Motor neuron (in vitro differentiated cells): Measurements from ENCODE around the gene STXBP3. TPM values are rescaled to one million over a fixed set of nuclear protein-coding genes. Genes with fewer than 3 reads are reported as not detected.
"Not testable (repeated sequence)": the region's sequence is repeated elsewhere in the genome, so short reads cannot be mapped to it uniquely, and the experiment has no call there.

Experiments used
- ATAC-seq, 8 experiments: fragments of 200-7000 bp; cut with Tn5 transposase; replicated peaks in 6 of 8; 2 replicates each; pipeline ENCODE4 v1.8.0; 2021; ENCODE audit warnings: mild to moderate bottlenecking in 8 of 8, moderate library complexity in 8 of 8
- H3K27ac ChIP-seq, 2 donors: fragments of 250-450 bp; sonication (Bioruptor Pico); 2 replicates each; pipeline ENCODE4 v1.9.0; 2021; ENCODE audit warnings: antibody characterized with exemption in 2 of 2, mild to moderate bottlenecking in 2 of 2, moderate library complexity in 1 of 2
- H3K4me1 ChIP-seq, 2 donors: fragments of 250-450 bp; sonication (Bioruptor Pico); replicated peaks in 1 of 2; 2 replicates each; pipeline ENCODE4 v1.6.1; 2021; ENCODE audit warnings: antibody characterized with exemption in 2 of 2, mild to moderate bottlenecking in 2 of 2, moderate library complexity in 1 of 2
- H3K4me3 ChIP-seq, 5 donors: fragments of 250-450 bp; sonication (Bioruptor Pico); 2 replicates each; pipeline ENCODE4 v1.9.0; 2021; ENCODE audit warnings: antibody characterized with exemption in 5 of 5, mild to moderate bottlenecking in 5 of 5, moderate library complexity in 4 of 5
- WGBS, 10 experiments: fragments of 450-650 bp; shearing (Covaris generic); methylation state at CpG; one replicate each; pipeline ENCODE4 v1.0.0; 2022; 5-methylcytosine and 5-hydroxymethylcytosine counted together
- in situ Hi-C, 9 experiments: fragments of 400-800 bp; cut with MboI; loops; one replicate each; pipeline ENCODE4 v1.15.0; 2021; ENCODE audit warnings: low sequenced_read_pairs in 9 of 9, low pct_unique_long_range_greater_than_20kb in 2 of 9; ENCODE audit not compliant: unreplicated experiment in 9 of 9
- total RNA-seq, 8 experiments: library from RNA; unstranded; fragments of 300-600 nt; gene quantifications; 2 replicates each; pipeline versions ENCODE4 v1.2.3 to v1.2.4, GENCODE V29; 2022

Gene STXBP3
- total RNA-seq, 8 experiments from 2014 or later = 29.3 to 45.4 (median 38.8) TPM

DNA sequence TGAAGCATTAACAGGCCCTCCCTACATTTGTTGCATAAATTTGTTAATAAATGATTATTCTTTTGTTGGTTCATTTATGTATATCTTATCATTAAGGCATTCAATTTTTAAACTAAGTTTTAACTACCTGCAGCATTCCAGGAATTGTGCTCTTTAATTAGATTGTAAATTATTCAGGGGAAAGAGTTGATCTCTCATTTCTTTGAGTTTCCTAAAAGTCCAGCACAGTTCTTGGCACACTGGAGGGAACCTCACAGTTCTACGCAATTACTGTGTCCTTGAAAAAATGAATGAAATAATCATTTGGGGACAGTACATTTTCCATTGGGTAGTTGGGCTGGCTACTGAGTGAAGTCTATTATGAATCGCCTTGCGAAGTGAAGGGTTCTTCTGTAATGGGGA is 493 bp upstream of the STXBP3 start:
- Histone ChIP-seq H3K4me1 (no peaks in the 10 kb centered on the region), H3K4me3 (peak overlapping the region; percentile 59 to 95 (median 63)), H3K27ac (peak overlapping the region in 1 of 2 donors; percentile 2)
- 3 to 100% (median 76%) methylated on average over 1 to 3 of the region's 3 CpGs; no CpG with 5 or more reads in 1 of the 10 experiments for WGBS, 10 experiments
- ATAC-seq = no peak
- in situ Hi-C loops = no loop called here

DNA sequence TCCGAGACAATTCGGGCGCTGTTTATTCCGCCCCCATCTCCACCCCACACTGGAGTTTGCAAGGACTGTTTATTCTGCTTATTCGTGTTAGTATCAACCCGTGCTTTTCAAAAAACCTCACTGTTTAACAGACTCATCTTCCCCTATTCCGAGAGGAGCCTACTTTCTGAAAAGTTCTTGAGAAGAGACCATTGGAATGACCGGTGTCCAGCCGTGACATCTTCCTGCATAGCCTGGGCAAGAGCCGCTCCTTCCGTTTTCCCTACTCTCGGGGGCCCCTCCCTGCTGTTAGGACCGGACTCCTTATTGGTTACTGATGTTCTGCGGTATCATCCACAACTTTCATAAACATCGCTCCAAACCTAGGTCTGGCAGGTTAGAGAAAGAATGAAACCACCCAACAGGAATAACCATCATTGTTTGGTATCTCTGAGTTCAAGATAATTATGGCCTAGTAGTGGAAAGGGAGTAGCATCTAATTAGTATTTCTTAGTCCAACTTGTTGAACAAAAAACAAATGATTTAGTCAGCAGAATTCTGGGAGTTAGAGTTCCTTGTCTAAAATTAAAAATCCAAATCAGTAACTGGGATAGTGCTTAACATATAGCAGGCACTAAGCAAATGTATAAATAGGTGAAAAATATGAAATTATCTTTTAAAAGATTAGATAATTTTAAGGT is 837 bp downstream of the STXBP3 start:
- Histone ChIP-seq H3K4me3 (peak overlapping the region; percentile 59 to 95 (median 63)), H3K27ac (peak overlapping the region in 1 of 2 donors; percentile 79), H3K4me1 (no peaks in the 10 kb centered on the region)
- ATAC-seq = peak; percentile 49 to 78 (median 65)
- in situ Hi-C loops = no loop called here
- 0 to 2% (median 0%) methylated on average over 1 to 15 of the region's 15 CpGs; no CpG with 5 or more reads in 1 of the 10 experiments for WGBS, 10 experiments

GRCh38 chr1:108747898-108748297 is 1.4 kb downstream of the STXBP3 start:
- H3K4me1 ChIP-seq = no peaks in the 10 kb centered on the region
- peak overlapping the region in 1 of 5 donors; percentile 59 for H3K4me3 ChIP-seq
- in situ Hi-C loops = no loop called here
- no peak for ATAC-seq
- H3K27ac ChIP-seq = no peak overlapping the region
- WGBS, 10 experiments = 50 to 100% (median 92%) methylated on average over 1 to 3 of the region's 3 CpGs

- 65 to 95% (median 85%) methylated on average over 4 of the region's 4 CpGs for WGBS, 10 experiments
- Histone ChIP-seq H3K4me3 (no peak overlapping the region), H3K4me1 (no peaks in the 10 kb centered on the region), H3K27ac (no peak overlapping the region)
- in situ Hi-C loops = no loop called here
- ATAC-seq = no peak
These were observed 2.6 kb downstream of the STXBP3 start for GRCh38 chr1:108749081-108749480.

DNA sequence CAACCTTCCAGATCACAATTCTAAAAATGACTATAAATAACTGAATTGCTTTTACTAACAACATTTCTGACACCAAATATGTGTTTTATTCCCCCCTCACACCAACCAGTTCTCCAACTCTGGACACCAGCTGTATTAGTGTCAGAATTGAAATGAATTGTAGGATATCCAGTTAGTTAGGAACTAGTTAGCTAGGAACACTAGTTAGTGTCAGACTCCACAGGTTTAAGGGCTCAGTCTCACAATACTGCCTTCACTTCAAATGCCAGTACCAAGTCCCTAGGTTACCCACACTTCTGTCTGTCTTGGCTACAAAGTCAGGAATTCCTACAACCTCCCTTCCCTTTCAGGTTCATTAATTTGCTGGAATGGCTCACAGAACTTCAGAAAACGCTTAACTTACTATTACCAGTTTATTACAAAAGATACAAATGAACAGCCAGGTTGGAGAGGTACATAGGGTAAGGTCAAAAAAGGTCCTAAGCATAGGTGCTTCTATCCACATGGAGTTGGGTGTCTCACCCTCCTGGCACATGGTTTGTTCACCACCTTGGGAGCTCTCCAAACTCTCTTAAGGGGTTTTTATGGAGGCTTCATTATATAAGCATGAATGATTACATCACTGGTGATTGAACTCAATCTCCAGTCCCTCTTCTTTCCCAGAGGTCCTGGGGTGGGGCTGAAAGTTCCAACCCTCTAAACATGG is 4.2 kb downstream of the STXBP3 start:
- in situ Hi-C loops = no loop called here
- ATAC-seq = no peak

DNA sequence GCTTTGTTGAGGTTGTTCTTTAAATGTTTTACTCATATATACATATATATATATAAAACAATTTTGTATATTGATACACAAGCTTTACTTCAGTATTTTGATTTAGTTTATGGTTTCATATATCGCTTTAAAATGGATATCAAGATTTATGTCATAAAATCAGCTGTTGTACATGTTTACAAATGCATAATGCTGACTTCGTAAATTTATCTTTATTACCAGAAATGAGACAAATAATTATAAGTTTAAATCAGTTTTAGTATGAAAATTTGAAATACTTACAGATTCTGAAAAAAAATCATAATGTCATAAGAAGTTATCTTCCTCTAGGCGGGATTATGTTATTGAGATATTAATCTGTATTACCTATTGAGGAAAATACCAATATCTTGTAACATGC is 6.9 kb downstream of the STXBP3 start:
- no peaks in the 10 kb centered on the region for H3K4me1 ChIP-seq
- no peak overlapping the region for H3K4me3 ChIP-seq
- ATAC-seq = no peak
- in situ Hi-C loops = no loop called here
- H3K27ac ChIP-seq = no peak overlapping the region
- 0 to 98% (median 67%) methylated on average over 1 to 3 of the region's 3 CpGs for WGBS, 10 experiments

More for the DNA sequence above, 4.2 kb downstream of the STXBP3 start:
- no peaks in the 10 kb centered on the region for H3K4me1 ChIP-seq
- no peak overlapping the region for H3K27ac ChIP-seq
- no peak overlapping the region for H3K4me3 ChIP-seq
- WGBS, 10 experiments = 20 to 100% (median 93%) methylated on average over 1 of the region's 1 CpG; no CpG with 5 or more reads in 6 of the 10 experiments

- Histone ChIP-seq H3K4me3 (no peak overlapping the region), H3K27ac (no peak overlapping the region), H3K4me1 (no peaks in the 10 kb centered on the region)
- in situ Hi-C loops = no loop called here
- no peak for ATAC-seq
These were observed 12.3 kb downstream of the STXBP3 start for GRCh38 chr1:108758796-108759195.

GRCh38 chr1:108767115-108767514 is 20.6 kb downstream of the STXBP3 start:
- in situ Hi-C loops = no loop called here
- WGBS, 10 experiments = 75 to 100% (median 86%) methylated on average over 1 of the region's 1 CpG; no CpG with 5 or more reads in 5 of the 10 experiments
- H3K4me1 ChIP-seq = no peaks in the 10 kb centered on the region
- no peak overlapping the region for H3K27ac ChIP-seq
- H3K4me3 ChIP-seq = no peak overlapping the region
- no peak for ATAC-seq

DNA sequence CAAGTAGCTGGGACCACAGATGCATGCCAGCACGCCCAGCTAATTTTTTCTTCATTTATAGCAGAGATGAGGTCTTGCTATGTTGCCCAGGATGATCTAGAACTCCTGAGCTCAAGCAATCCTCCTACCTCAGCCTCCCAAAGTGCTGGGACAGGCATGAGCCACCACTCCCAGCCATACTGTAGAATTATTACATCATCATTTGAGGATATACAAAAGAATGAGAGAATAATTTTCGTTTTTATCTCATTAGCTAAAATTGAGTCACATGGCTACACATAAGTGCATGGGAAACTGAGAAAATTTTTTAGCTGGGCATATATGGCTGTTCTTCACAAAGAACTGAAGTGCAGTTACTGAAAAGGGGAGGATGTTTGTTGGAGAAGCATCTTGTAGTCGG is 21.2 kb downstream of the STXBP3 start:
- H3K27ac ChIP-seq = no peak overlapping the region
- in situ Hi-C loops = no loop called here
- 17 to 100% (median 76%) methylated on average over 1 to 3 of the region's 3 CpGs for WGBS, 10 experiments
- ATAC-seq = no peak
- H3K4me1 ChIP-seq = no peaks in the 10 kb centered on the region
- H3K4me3 ChIP-seq = no peak overlapping the region

GRCh38 chr1:108777839-108778238 is 31.4 kb downstream of the STXBP3 start:
- H3K4me3 ChIP-seq = no peak overlapping the region
- no peak overlapping the region for H3K27ac ChIP-seq
- ATAC-seq = no peak
- no peaks in the 10 kb centered on the region for H3K4me1 ChIP-seq
- in situ Hi-C loops = no loop called here

- no peak for ATAC-seq
These were observed 33.0 kb downstream of the STXBP3 start for GRCh38 chr1:108779455-108779854.

DNA sequence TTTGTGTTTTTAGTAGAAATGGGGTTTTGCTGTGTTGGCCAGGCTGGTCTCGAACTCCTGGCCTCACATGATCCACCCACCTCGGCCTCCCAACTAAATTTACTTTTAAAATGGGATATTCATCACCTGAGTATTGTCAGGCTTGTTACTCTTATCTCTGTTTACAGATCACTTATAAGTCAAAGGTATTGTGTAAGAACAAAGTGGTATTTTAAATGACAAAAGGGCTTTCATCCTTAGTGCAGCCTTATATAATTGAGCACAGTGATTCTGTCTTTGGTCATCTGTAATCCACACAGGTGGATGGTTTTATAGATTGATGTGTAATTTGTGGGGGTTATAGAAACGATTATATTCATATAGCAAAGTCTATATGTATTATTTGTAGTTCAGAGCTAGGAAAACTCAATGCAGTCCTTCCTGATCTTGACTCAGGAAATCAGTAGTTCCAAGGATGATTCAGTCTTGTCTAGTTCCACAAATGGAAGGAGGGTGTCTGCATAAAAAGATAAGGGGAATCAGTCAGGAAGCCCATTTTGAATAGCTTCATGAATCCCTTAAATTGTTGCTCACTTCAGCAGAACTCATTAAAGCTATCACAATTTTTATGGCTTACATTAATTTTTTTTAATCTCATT is 34.6 kb downstream of the STXBP3 start:
- no peak overlapping the region for H3K27ac ChIP-seq
- WGBS, 10 experiments = 75 to 96% (median 87%) methylated on average over 2 to 3 of the region's 3 CpGs; no CpG with 5 or more reads in 2 of the 10 experiments
- no peaks in the 10 kb centered on the region for H3K4me1 ChIP-seq
- in situ Hi-C loops = no loop called here
- no peak overlapping the region for H3K4me3 ChIP-seq
- no peak for ATAC-seq

More at GRCh38 chr1:108779455-108779854, 33.0 kb downstream of the STXBP3 start:
- Histone ChIP-seq H3K27ac (no peak overlapping the region), H3K4me3 (no peak overlapping the region), H3K4me1 (no peaks in the 10 kb centered on the region)
- in situ Hi-C loops = no loop called here

DNA sequence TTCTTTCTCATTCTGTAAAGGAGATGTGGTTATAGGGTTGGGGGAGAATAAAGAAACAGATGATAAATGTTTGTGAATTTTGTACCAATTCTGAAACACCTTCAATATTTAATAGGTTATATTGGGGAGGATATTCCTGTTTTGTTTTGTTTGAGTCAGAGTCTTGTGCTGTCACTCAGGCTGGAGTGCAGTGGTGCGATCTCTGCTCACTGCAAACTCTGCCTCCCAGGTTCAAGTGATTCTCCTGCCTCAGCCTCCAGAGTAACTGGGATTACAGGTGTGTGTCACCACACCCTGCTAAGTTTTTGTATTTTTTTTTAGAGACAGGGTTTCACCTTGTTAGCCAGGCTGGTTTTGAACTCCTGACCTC is 35.1 kb downstream of the STXBP3 start:
- 83 to 100% (median 100%) methylated on average over 1 of the region's 1 CpG; no CpG with 5 or more reads in 4 of the 10 experiments for WGBS, 10 experiments
- ATAC-seq, H3K4me3 ChIP-seq, in situ Hi-C loops, H3K4me1 ChIP-seq, H3K27ac ChIP-seq: not testable (repeated sequence)
